Measurements from ENCODE around the gene JADE1.

Gene JADE1

GRCh38 chr4:128837198-128837597, 27.7 kb downstream of the JADE1 start:
- TF ChIP-seq, protein P1, sequence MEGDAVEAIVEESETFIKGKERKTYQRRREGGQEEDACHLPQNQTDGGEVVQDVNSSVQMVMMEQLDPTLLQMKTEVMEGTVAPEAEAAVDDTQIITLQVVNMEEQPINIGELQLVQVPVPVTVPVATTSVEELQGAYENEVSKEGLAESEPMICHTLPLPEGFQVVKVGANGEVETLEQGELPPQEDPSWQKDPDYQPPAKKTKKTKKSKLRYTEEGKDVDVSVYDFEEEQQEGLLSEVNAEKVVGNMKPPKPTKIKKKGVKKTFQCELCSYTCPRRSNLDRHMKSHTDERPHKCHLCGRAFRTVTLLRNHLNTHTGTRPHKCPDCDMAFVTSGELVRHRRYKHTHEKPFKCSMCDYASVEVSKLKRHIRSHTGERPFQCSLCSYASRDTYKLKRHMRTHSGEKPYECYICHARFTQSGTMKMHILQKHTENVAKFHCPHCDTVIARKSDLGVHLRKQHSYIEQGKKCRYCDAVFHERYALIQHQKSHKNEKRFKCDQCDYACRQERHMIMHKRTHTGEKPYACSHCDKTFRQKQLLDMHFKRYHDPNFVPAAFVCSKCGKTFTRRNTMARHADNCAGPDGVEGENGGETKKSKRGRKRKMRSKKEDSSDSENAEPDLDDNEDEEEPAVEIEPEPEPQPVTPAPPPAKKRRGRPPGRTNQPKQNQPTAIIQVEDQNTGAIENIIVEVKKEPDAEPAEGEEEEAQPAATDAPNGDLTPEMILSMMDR (IDR thresholded peaks at IDR 0.05), result no peak

DNA sequence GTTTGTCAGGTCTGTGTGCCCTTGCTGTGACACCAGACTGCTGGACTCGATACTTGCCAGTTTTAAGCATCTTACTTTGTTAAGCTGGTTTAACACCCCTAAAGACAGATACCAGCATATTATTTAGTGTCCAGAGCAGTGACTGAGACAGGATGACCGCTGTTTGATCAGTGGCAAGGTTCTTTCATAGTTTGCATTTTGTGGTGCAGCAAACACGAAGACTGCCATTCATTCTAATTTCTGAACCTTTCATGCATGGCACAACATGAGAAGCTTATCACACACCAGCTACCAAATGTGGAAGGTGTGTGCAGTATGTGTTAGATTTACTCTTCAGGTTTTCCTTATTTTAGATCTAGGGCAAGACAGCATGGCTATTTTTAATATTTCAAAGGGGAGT, 28.2 kb downstream of the JADE1 start:
- TF ChIP-seq, protein P1 (IDR thresholded peaks at IDR 0.05), result no peak

GRCh38 chr4:128840711-128841318, 31.3 kb downstream of the JADE1 start:
- TF ChIP-seq, protein P1 (IDR thresholded peaks at IDR 0.05), result no peak

DNA sequence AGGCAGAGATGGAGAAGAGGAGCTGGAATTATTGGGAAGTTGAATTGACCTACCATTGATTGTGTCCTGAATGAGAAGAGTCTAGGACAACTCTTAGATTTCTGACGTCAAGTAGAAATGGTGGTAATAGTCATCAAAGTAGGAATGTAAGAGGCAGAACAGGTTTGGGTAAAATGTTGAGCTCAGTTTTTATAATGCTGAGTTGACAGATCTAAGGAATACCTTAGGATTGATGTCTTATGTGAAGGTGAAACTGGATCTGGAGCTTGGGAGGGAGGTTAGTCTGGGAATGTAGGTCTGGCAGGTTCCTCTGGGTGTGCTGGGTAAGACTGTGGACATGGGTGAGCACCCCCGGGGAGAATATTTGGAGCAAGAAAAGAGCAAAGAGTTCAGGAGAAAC, 31.9 kb downstream of the JADE1 start:
- TF ChIP-seq, protein P1 (IDR thresholded peaks at IDR 0.05), result no peak

DNA sequence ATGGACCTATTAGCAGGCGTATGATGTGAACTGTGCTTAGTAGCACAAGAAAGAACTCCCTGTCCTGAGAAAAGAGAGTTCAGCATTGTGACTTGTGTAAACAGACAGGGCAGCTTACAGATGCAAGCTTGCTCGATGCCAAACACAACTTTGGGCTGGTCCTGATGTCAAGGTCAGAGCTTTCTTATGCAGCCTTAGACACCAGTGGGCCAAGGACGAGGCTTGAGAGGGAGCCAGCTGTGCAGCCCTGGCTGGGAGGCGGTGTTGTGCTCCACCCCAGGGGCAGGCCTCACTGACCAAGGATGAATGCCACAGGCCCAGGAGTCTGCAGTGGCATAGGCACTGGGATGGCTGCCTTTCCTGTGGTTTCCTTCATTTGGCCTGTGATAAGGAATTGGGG, 35.4 kb downstream of the JADE1 start:
- TF ChIP-seq, protein P1 (IDR thresholded peaks at IDR 0.05), result no peak

- TF ChIP-seq, protein P1 (IDR thresholded peaks at IDR 0.05), result no peak
Observed at GRCh38 chr4:128846063-128846462, 36.6 kb downstream of the JADE1 start.

- TF ChIP-seq, protein P1 (IDR thresholded peaks at IDR 0.05), result no peak
Observed at GRCh38 chr4:128847082-128847724, 37.7 kb downstream of the JADE1 start.
